NCI-H1105 (cell line): ENCODE data around the gene RNF114.
"Not testable (repeated sequence)": the region's sequence is repeated elsewhere in the genome, so short reads cannot be mapped to it uniquely, and the experiment has no call there.

ENCODE experiments used
- DNase-seq: peaks from one replicate; lab custom pipeline; 2025; lab: John Stamatoyannopoulos, UW

The RNF114 gene

GRCh38 chr20:49987015-49987867 lies 51.0 kb downstream of the RNF114 start:
- no peak for DNase-seq

DNA sequence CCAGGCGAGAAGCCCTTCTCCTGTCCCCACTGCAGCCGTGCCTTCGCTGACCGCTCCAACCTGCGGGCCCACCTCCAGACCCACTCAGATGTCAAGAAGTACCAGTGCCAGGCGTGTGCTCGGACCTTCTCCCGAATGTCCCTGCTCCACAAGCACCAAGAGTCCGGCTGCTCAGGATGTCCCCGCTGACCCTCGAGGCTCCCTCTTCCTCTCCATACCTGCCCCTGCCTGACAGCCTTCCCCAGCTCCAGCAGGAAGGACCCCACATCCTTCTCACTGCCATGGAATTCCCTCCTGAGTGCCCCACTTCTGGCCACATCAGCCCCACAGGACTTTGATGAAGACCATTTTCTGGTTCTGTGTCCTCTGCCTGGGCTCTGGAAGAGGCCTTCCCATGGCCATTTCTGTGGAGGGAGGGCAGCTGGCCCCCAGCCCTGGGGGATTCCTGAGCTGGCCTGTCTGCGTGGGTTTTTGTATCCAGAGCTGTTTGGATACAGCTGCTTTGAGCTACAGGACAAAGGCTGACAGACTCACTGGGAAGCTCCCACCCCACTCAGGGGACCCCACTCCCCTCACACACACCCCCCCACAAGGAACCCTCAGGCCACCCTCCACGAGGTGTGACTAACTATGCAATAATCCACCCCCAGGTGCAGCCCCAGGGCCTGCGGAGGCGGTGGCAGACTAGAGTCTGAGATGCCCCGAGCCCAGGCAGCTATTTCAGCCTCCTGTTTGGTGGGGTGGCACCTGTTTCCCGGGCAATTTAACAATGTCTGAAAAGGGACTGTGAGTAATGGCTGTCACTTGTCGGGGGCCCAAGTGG lies 51.9 kb downstream of the RNF114 start:
- no peak for DNase-seq

GRCh38 chr20:49989234-49990065 lies 53.3 kb downstream of the RNF114 start:
- no peak for DNase-seq

DNA sequence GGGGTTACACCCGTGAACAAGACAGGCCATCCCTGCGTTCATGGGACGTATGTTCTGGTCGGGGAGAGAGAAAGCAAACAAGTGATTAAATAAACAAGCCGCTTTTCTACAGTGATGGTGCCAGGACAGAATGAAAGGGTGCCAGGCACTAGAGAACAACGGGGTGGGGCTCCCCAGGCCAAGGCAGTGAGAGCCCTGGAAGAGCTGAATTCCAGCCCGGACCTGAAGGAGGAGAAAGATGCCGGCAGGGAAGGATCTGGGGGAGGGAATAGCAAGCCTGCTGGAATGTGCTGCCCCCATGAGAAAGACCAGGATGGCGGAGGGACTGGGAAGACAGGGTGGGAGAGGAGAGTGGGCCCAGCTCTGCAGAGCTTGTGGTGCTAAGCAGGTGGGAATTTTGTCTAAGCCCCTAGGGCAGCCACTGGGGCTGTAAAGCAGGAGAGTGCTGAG lies 54.1 kb downstream of the RNF114 start:
- no peak for DNase-seq

DNA sequence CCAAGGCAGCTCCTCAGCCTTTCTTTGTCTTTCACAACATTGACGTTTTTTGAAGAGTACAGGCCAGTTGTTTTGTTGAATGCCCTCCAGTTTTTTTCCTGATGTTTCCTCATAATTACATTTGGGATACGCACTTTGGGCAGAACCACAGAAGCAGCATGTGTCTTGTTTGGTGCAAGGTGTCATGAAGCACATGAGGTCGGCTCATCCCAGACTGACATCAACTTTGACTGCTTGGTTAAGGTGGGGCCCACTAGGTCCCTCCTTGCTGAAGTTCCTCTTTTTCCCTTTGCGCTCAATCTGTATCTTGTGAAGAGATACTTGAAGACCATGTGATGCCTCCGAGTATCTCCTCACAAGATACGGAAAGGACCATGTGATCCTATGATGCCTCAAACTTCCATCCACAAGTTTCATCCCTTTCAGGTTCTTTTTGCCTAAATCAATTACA lies 57.1 kb downstream of the RNF114 start:
- DNase-seq: no peak

DNA sequence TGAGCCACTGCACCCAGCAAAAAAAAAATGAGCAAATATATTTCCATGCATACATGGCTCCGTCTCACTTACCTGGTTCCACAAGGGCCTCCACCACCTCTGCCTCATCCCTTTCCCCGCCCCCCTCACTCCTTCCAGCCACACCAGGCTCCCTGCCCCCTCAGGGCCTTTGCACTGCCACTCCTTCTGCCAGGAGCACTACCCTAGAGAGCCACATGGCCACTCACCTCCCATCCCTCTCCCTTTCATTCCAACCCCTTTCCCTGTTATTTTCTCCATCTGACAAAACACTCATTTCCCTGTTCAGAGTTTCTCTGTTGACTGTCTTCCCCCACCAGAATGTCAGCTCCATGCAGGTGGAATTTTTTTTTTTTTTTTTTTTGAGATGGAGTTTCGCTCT lies 59.4 kb downstream of the RNF114 start:
- DNase-seq: no peak

DNA sequence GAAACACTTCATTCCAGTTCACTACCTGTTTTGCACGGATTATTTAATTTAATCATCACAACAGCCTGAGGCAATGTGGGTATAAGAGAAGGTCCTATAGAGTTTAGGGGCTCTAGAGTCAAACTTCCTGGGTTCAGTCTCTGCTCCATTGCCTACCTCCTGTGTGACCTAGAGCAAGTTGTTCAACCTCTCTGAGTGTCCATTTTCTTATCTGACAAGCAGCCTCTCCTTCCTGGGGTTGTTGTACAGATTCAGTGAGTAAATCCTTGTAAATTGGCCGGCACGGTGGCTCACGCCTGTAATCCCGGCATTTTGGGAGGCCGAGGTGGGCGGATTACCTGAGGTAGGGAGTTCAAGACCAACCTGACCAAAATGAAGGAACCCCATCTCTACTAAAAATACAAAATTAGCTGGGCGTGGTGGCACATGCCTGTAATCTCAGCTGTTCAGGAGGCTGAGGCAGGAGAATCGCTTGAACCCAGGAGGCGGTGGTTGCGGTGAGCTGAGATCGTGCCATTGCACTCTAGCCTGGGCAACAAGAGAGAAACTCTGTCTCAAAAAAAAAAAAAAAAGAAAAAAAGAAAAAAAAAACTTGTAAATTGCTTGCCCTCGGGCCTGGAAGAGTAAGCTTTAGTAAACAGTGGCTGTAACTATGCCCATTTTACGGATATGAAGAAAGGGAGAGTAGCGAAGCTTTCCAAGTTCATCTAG lies 62.4 kb downstream of the RNF114 start:
- not testable (repeated sequence) for DNase-seq

GRCh38 chr20:49999329-49999728 lies 63.1 kb downstream of the RNF114 start:
- DNase-seq: no peak

DNA sequence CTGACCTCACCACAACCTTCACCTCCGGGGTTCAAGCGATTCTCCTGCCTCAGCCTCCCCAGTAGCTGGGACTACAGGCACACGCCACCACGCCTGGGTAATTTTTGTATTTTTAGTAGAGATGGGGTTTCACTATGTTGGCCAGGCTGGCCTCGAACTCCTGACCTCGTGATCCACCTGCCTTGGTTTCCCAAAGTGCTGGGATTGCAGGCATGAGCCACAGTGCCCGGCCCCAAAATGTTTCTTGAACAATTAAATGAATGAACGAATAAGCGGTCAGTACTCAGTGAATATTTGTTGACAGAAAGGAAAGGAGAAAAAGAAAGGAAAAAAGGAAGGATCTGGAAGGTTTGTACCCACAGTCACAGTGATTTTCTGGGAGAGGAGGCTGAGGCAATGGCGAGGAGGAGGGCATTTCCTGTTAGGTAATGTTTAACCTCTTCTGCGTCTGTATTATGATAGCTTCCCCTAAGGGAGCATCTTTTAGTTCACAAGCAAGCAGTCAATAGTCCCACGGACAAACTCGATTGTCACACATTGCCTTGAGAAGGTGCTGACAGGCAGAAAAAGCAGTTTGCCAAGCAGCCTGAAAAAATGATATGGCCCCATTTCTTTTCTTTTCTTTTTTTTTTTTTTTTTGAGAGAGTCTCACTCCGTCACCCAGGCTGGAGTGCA lies 64.5 kb downstream of the RNF114 start:
- not testable (repeated sequence) for DNase-seq

DNA sequence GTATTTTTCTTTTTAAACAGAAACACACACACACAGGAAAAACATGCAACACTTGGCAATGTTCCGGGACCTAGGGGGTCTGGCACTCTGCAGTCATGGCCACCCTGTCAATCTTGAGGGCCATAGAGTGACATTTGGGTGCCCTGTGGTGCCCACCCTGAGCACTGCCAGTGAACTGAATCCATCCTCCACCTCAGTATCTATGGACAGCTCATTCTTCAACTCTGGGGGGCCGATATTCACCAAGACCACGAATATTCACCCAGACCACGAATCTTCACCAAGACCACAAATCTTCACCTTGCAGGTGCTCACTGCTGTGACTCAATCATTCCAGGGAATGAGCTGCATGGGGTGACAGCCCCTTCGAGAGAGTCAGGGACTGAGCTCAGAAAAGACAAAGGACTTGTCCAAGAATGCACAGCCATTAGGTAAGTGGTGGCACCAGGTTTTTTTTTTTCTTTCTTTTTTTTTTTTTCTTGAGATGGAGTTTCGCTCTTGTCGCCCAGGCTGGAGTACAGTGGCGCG lies 65.7 kb downstream of the RNF114 start:
- no peak for DNase-seq

- DNase-seq: no peak
Observed at GRCh38 chr20:50003253-50003656, 67.1 kb downstream of the RNF114 start.
